ENCODE results near the gene ADCY10. TPM values are rescaled to one million over a fixed set of nuclear protein-coding genes. Genes with fewer than 3 reads are reported as not detected.

ADCY10 gene
- polyA plus RNA-seq, 3 donors = 0.09 TPM; not detected in 2

- H3K4me3 Mint-ChIP-seq = no peak overlapping the region
- H3K27me3 ChIP-seq (ENCODE audit: control insufficient read depth in 2 of 2, insufficient read depth in 2 of 2, low read length in 2 of 2) = no peaks in the 10 kb centered on the region
- no peak overlapping the region for H3K27ac ChIP-seq (ENCODE audit: low read depth in 1 of 2, low read length in 2 of 2)
- no CpG with 5 or more reads among the region's 4 CpGs for WGBS (ENCODE audit: insufficient coverage)
- H3K79me2 ChIP-seq (ENCODE audit: insufficient read depth, low read length) = no peaks in the 10 kb centered on the region
- no peaks in the 10 kb centered on the region for H3K4me1 ChIP-seq (ENCODE audit: control insufficient read depth in 1 of 2, insufficient read depth in 2 of 2, low read length in 2 of 2)
- H3K9ac ChIP-seq (ENCODE audit: insufficient read depth, low read length, poor library complexity, severe bottlenecking) = no peak overlapping the region
- no peak overlapping the region for H3K27ac Mint-ChIP-seq
- H3K4me2 ChIP-seq (replicated peaks; ENCODE audit: extremely low read depth, low read length, poor library complexity, severe bottlenecking) = no peak overlapping the region
- H3K36me3 ChIP-seq (replicated peaks in 1 of 2; ENCODE audit: control insufficient read depth in 1 of 2, insufficient read depth in 2 of 2, low read length in 2 of 2) = no peaks in the 10 kb centered on the region
- no peak for DNase-seq
- H2AFZ ChIP-seq (ENCODE audit: insufficient read depth, low read depth, low read length, poor library complexity, severe bottlenecking) = no peak overlapping the region
- no peaks in the 10 kb centered on the region for H3K36me3 Mint-ChIP-seq
- intact Hi-C loops (cut with micrococcal nuclease) = no loop called here
- H3K9me3 Mint-ChIP-seq = peaks cover 0 to 4% (median 1%) of the 10 kb centered on the region in 7 donors
- H4K20me1 ChIP-seq (ENCODE audit: insufficient read depth, low read length) = no peaks in the 10 kb centered on the region
- peaks cover 4% of the 10 kb centered on the region for H3K4me1 Mint-ChIP-seq
- H3K27me3 Mint-ChIP-seq (ENCODE audit: low read depth in 3 of 3) = peaks cover 1 to 4% (median 2%) of the 10 kb centered on the region in 3 donors
- no peak overlapping the region for H3K4me3 ChIP-seq (replicated peaks in 1 of 3; ENCODE audit: low read depth in 2 of 3, low read length in 3 of 3)
- TF ChIP-seq CTCF (IDR thresholded peaks at IDR 0.05) = no peak
- no peaks in the 10 kb centered on the region for H3K9me3 ChIP-seq (replicated peaks in 1 of 2; ENCODE audit: control insufficient read depth in 1 of 2, insufficient read depth in 1 of 2, low read length in 2 of 2)
Measured at GRCh38 chr1:167836197-167836596, 77.7 kb downstream of the ADCY10 start.

GRCh38 chr1:167833904-167834303 lies 80.0 kb downstream of the ADCY10 start:
- H3K36me3 ChIP-seq (replicated peaks in 1 of 2; ENCODE audit: control insufficient read depth in 1 of 2, insufficient read depth in 2 of 2, low read length in 2 of 2) = no peaks in the 10 kb centered on the region
- Mint-ChIP-seq H3K27ac (no peak overlapping the region), H3K36me3 (no peaks in the 10 kb centered on the region), H3K4me1 (peaks cover 4% of the 10 kb centered on the region), H3K4me3 (no peak overlapping the region), H3K9me3 (peaks cover 0 to 4% (median 1%) of the 10 kb centered on the region in 7 donors), H3K27me3 (ENCODE audit: low read depth in 3 of 3) (peaks cover 1 to 2% (median 1%) of the 10 kb centered on the region in 3 donors)
- H4K20me1 ChIP-seq (ENCODE audit: insufficient read depth, low read length) = no peaks in the 10 kb centered on the region
- intact Hi-C loops (cut with micrococcal nuclease) = no loop called here
- H3K79me2 ChIP-seq (ENCODE audit: insufficient read depth, low read length) = no peaks in the 10 kb centered on the region
- no peak for TF ChIP-seq CTCF (IDR thresholded peaks at IDR 0.05)
- no peak overlapping the region for H3K4me2 ChIP-seq (replicated peaks; ENCODE audit: extremely low read depth, low read length, poor library complexity, severe bottlenecking)
- H3K27me3 ChIP-seq (ENCODE audit: control insufficient read depth in 2 of 2, insufficient read depth in 2 of 2, low read length in 2 of 2) = no peaks in the 10 kb centered on the region
- no peaks in the 10 kb centered on the region for H3K4me1 ChIP-seq (ENCODE audit: control insufficient read depth in 1 of 2, insufficient read depth in 2 of 2, low read length in 2 of 2)
- no peak overlapping the region for H2AFZ ChIP-seq (ENCODE audit: insufficient read depth, low read depth, low read length, poor library complexity, severe bottlenecking)
- no peak overlapping the region for H3K27ac ChIP-seq (ENCODE audit: low read depth in 1 of 2, low read length in 2 of 2)
- H3K9me3 ChIP-seq (replicated peaks in 1 of 2; ENCODE audit: control insufficient read depth in 1 of 2, insufficient read depth in 1 of 2, low read length in 2 of 2) = no peaks in the 10 kb centered on the region
- H3K4me3 ChIP-seq (replicated peaks in 1 of 3; ENCODE audit: low read depth in 2 of 3, low read length in 3 of 3) = no peak overlapping the region
- no peak for DNase-seq
- no peak overlapping the region for H3K9ac ChIP-seq (ENCODE audit: insufficient read depth, low read length, poor library complexity, severe bottlenecking)

All from CD14-positive monocyte (primary cell).